ENCODE measurements around the gene NCAPG2.

- TF ChIP-seq UBTF (CRISPR knock-in tag; IDR thresholded peaks at IDR 0.05), result no peak; the same call in 1 of the 2 replicates
- no peak for TF ChIP-seq TSC22D2 (CRISPR knock-in tag; IDR thresholded peaks at IDR 0.05; ENCODE audit: borderline replicate concordance)
- TF ChIP-seq, protein P1, sequence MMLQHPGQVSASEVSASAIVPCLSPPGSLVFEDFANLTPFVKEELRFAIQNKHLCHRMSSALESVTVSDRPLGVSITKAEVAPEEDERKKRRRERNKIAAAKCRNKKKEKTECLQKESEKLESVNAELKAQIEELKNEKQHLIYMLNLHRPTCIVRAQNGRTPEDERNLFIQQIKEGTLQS (CRISPR knock-in tag; IDR thresholded peaks at IDR 0.05), result no peak
- TF ChIP-seq ARID2 (CRISPR knock-in tag; IDR thresholded peaks at IDR 0.05; ENCODE audit: borderline replicate concordance), result no peak
- TF ChIP-seq ZNF335 (CRISPR knock-in tag; IDR thresholded peaks at IDR 0.05), result no peak
- no peak for TF ChIP-seq KAT7 (CRISPR knock-in tag; IDR thresholded peaks at IDR 0.05; ENCODE audit: borderline replicate concordance)
- no peak for TF ChIP-seq ELF4 (CRISPR knock-in tag; IDR thresholded peaks at IDR 0.05; ENCODE audit: borderline replicate concordance)
- no peak for TF ChIP-seq ATF2 (CRISPR knock-in tag; IDR thresholded peaks at IDR 0.05)
- no peak for TF ChIP-seq ZNF33B (CRISPR knock-in tag; IDR thresholded peaks at IDR 0.05)
- no peak for TF ChIP-seq TOPORS (CRISPR knock-in tag; IDR thresholded peaks at IDR 0.05)
- no peak for TF ChIP-seq RAD51 (IDR thresholded peaks at IDR 0.05; ENCODE audit: borderline replicate concordance)
- TF ChIP-seq ZNF281 (CRISPR knock-in tag; IDR thresholded peaks at IDR 0.05; ENCODE audit: borderline replicate concordance), result no peak
- TF ChIP-seq POGK (CRISPR knock-in tag; conservative IDR thresholded peaks at IDR 0.05), result no peak
Observed at GRCh38 chr7:158587162-158588084, 117.2 kb downstream of the NCAPG2 start, which contains the start of gene PTPRN2.

All from HepG2 (cell line).